ENCODE measurements around the gene UBA1. TPM values are rescaled to one million over a fixed set of nuclear protein-coding genes. Genes with fewer than 3 reads are reported as not detected.

Gene UBA1
- total RNA-seq, 1 experiment from 2014 or later: 234 TPM

DNA sequence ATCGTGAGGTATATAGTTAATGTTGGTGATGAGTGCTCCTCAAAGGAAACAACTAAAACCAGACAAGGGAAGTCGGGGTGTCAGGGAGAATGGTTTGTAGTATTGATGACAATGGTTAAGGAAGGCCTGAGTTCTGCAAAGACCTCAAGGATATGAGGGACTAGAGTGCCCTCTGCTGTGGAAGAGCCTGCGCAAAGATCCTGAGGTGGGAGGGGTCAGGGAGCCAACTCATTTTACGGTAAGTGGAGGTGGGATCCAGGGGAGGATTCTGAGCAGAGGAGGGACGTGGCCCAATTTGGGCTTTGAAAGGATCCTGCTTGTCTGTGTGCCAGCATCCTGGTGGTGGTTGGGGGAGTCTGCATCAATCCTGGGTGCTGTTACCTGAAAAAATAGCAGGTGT is 11.3 kb downstream of the UBA1 start:
- Mint-ChIP-seq H3K9me3 (ENCODE audit: low read depth, unreplicated experiment) (no peaks in the 10 kb centered on the region), H3K4me1 (ENCODE audit: low read depth, unreplicated experiment) (no peaks in the 10 kb centered on the region), H3K27me3 (ENCODE audit: unreplicated experiment) (no peaks in the 10 kb centered on the region), H3K4me3 (ENCODE audit: low read depth, unreplicated experiment) (no peak overlapping the region), H3K27ac (ENCODE audit: unreplicated experiment) (no peak overlapping the region), H3K36me3 (ENCODE audit: insufficient read depth, unreplicated experiment) (peaks cover 54% of the 10 kb centered on the region)
- intact Hi-C loops (cut with micrococcal nuclease; ENCODE audit: unreplicated experiment): no loop called here
- BruUV-seq (replicated peaks): no TSS peak
- CTCF ChIA-PET: no interaction called here
- TF ChIP-seq, protein P1, sequence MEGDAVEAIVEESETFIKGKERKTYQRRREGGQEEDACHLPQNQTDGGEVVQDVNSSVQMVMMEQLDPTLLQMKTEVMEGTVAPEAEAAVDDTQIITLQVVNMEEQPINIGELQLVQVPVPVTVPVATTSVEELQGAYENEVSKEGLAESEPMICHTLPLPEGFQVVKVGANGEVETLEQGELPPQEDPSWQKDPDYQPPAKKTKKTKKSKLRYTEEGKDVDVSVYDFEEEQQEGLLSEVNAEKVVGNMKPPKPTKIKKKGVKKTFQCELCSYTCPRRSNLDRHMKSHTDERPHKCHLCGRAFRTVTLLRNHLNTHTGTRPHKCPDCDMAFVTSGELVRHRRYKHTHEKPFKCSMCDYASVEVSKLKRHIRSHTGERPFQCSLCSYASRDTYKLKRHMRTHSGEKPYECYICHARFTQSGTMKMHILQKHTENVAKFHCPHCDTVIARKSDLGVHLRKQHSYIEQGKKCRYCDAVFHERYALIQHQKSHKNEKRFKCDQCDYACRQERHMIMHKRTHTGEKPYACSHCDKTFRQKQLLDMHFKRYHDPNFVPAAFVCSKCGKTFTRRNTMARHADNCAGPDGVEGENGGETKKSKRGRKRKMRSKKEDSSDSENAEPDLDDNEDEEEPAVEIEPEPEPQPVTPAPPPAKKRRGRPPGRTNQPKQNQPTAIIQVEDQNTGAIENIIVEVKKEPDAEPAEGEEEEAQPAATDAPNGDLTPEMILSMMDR (IDR thresholded peaks at IDR 0.05; ENCODE audit: unreplicated experiment): no peak
- DNase-seq: no peak

DNA sequence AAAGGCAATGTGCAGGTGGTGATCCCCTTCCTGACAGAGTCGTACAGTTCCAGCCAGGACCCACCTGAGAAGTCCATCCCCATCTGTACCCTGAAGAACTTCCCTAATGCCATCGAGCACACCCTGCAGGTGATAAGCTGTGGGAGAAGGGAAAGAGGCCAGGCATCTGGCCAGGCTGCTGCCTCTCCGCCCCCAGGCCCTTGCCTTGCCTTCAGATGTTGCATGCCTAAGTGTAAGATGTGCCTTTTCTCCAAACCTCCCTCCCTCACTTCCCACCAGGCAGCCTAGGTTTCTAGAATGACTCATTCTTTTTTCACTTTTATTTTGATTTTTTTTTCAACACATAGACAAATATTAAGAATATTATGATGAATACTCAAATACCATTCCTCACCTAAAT is 12.7 kb downstream of the UBA1 start:
- Mint-ChIP-seq H3K4me1 (ENCODE audit: low read depth, unreplicated experiment) (no peaks in the 10 kb centered on the region), H3K27ac (ENCODE audit: unreplicated experiment) (no peak overlapping the region), H3K36me3 (ENCODE audit: insufficient read depth, unreplicated experiment) (peaks cover 55% of the 10 kb centered on the region), H3K27me3 (ENCODE audit: unreplicated experiment) (no peaks in the 10 kb centered on the region), H3K9me3 (ENCODE audit: low read depth, unreplicated experiment) (no peaks in the 10 kb centered on the region), H3K4me3 (ENCODE audit: low read depth, unreplicated experiment) (no peak overlapping the region)
- intact Hi-C loops (cut with micrococcal nuclease; ENCODE audit: unreplicated experiment): no loop called here
- no peak for DNase-seq
- CTCF ChIA-PET: interaction anchor here (1.1 kb wide), 1 partner anchor 10 kb away, joined by 3 read pairs; no protein-coding TSS in a partner anchor
- TF ChIP-seq, protein P1 (IDR thresholded peaks at IDR 0.05; ENCODE audit: unreplicated experiment): no peak
- BruUV-seq (replicated peaks): no TSS peak

DNA sequence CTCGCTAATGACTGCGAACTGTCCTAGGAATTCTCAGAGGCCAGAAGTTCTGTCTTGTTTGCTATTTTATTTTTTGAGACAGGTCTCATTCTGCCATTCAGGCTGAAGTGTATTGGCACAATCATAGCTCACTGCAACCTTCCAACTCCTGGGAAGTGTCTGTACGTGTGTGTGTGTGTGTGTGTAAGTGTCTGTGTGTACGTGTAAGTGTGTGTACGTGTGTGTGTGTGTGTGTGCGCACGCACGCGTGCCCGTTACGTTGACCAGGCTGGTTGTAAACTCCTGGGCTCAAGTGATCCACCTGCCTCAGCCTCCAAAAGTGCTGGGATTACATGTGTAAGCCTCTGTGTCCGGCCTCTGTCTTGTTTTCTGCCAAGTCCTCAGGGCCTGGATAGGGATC is 14.5 kb downstream of the UBA1 start:
- BruUV-seq (replicated peaks): no TSS peak
- no peaks in the 10 kb centered on the region for H3K27me3 Mint-ChIP-seq (ENCODE audit: unreplicated experiment)
- no peaks in the 10 kb centered on the region for H3K4me1 Mint-ChIP-seq (ENCODE audit: low read depth, unreplicated experiment)
- H3K9me3 Mint-ChIP-seq (ENCODE audit: low read depth, unreplicated experiment): no peaks in the 10 kb centered on the region
- intact Hi-C loops (cut with micrococcal nuclease; ENCODE audit: unreplicated experiment): no loop called here
- H3K4me3 Mint-ChIP-seq (ENCODE audit: low read depth, unreplicated experiment): no peak overlapping the region
- peaks cover 50% of the 10 kb centered on the region for H3K36me3 Mint-ChIP-seq (ENCODE audit: insufficient read depth, unreplicated experiment)
- H3K27ac Mint-ChIP-seq (ENCODE audit: unreplicated experiment): no peak overlapping the region
- CTCF ChIA-PET: no interaction called here
- TF ChIP-seq, protein P1 (IDR thresholded peaks at IDR 0.05; ENCODE audit: unreplicated experiment): no peak
- DNase-seq: no peak

DNA sequence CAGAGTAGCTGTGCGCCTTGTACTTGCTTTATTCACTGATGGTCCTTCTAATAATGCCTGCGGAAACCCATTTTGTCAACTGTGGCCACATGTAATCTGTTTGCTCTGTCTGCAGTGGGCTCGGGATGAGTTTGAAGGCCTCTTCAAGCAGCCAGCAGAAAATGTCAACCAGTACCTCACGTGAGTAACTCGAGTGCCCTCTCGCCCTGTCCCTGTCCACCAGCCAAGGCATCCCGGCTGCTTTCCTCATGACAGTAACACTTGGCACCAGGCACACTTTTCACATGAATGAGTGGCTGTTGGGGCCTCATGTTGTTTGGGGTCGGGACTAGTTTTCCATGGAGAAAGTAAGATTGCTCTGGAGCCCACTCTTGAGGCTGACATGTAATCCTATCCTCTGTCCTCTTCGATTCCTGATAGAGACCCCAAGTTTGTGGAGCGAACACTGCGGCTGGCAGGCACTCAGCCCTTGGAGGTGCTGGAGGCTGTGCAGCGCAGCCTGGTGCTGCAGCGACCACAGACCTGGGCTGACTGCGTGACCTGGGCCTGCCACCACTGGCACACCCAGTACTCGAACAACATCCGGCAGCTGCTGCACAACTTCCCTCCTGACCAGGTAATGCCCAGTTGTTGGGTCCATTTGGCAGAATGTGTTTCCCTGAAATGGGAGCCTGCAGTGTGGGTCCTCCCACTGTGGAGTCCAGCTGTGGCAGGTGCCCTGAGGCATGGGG is 16.0 kb downstream of the UBA1 start:
- peaks cover 40% of the 10 kb centered on the region for H3K36me3 Mint-ChIP-seq (ENCODE audit: insufficient read depth, unreplicated experiment)
- H3K27me3 Mint-ChIP-seq (ENCODE audit: unreplicated experiment): no peaks in the 10 kb centered on the region
- H3K4me3 Mint-ChIP-seq (ENCODE audit: low read depth, unreplicated experiment): no peak overlapping the region
- intact Hi-C loops (cut with micrococcal nuclease; ENCODE audit: unreplicated experiment): no loop called here
- DNase-seq: no peak
- H3K4me1 Mint-ChIP-seq (ENCODE audit: low read depth, unreplicated experiment): no peaks in the 10 kb centered on the region
- H3K27ac Mint-ChIP-seq (ENCODE audit: unreplicated experiment): no peak overlapping the region
- BruUV-seq (replicated peaks): no TSS peak
- TF ChIP-seq, protein P1 (IDR thresholded peaks at IDR 0.05; ENCODE audit: unreplicated experiment): no peak
- H3K9me3 Mint-ChIP-seq (ENCODE audit: low read depth, unreplicated experiment): no peaks in the 10 kb centered on the region
- CTCF ChIA-PET: interaction anchor here (0.6 kb wide), 1 partner anchor 518 kb away, joined by 3 read pairs; no protein-coding TSS in a partner anchor
